ENCODE results near the gene KIAA1671.

- TF ChIP-seq CTCF (conservative IDR thresholded peaks at IDR 0.05) (no peak), ZFX (IDR thresholded peaks at IDR 0.05) (no peak)
These were observed 240.6 kb downstream of the KIAA1671 start for GRCh38 chr22:25193130-25193529.
